CD14-positive monocyte (primary cell): ENCODE data around the gene KLRF1. TPM values are rescaled to one million over a fixed set of nuclear protein-coding genes. Genes with fewer than 3 reads are reported as not detected.

Experiments
- DNase-seq, 3 donors: peaks; one replicate each; pipeline ENCODE4 v3.0.0-alpha.2; 2011 to 2022
- H2AFZ ChIP-seq: 2 replicates; pipeline ENCODE4 v1.6.0; 2012; ENCODE audit warnings: mild to moderate bottlenecking, low read depth, low read length, inconsistent platforms; ENCODE audit not compliant: insufficient read depth, poor library complexity, severe bottlenecking
- H3K27ac ChIP-seq, 2 donors: 1 replicate in 1 of 2; 2 replicates in 1 of 2; pipeline ENCODE4 v1.5.1; 2012 to 2013; ENCODE audit warnings: low read length in 2 of 2, control low read depth in 1 of 2, inconsistent platforms in 1 of 2, low read depth in 1 of 2, mild to moderate bottlenecking in 1 of 2
- H3K27me3 ChIP-seq, 2 donors: one replicate each; pipeline versions ENCODE4 v1.6.0 to v1.6.1; 2011 to 2013; ENCODE audit warnings: low read length in 2 of 2; ENCODE audit not compliant: control insufficient read depth in 2 of 2, insufficient read depth in 2 of 2
- H3K36me3 ChIP-seq, 2 donors: replicated peaks in 1 of 2; 1 replicate in 1 of 2; 2 replicates in 1 of 2; pipeline versions ENCODE4 v1.5.1 to v1.6.1; 2012 to 2013; ENCODE audit warnings: low read length in 2 of 2, control low read depth in 1 of 2, inconsistent platforms in 1 of 2, mild to moderate bottlenecking in 1 of 2; ENCODE audit not compliant: insufficient read depth in 2 of 2, control insufficient read depth in 1 of 2
- H3K4me1 ChIP-seq, 2 donors: 1 replicate in 1 of 2; 2 replicates in 1 of 2; pipeline versions ENCODE4 v1.5.1 to v1.6.1; 2012 to 2013; ENCODE audit warnings: low read length in 2 of 2, control low read depth in 1 of 2, inconsistent platforms in 1 of 2, mild to moderate bottlenecking in 1 of 2, moderate library complexity in 1 of 2; ENCODE audit not compliant: insufficient read depth in 2 of 2, control insufficient read depth in 1 of 2
- H3K4me2 ChIP-seq: replicated peaks from 2 replicates; pipeline ENCODE3; 2012; ENCODE audit warnings: low read length, moderate library complexity, mild to moderate bottlenecking; ENCODE audit not compliant: poor library complexity, severe bottlenecking; ENCODE audit errors: extremely low read depth
- H3K4me3 ChIP-seq, 3 experiments: fragments of 200-600 bp in 1 of 3; sonication (generic) in 1 of 3; replicated peaks in 1 of 3; 1 replicate in 2 of 3; 2 replicates in 1 of 3; pipeline ENCODE4 v1.5.1; 2011 to 2013; ENCODE audit warnings: low read length in 3 of 3, mild to moderate bottlenecking in 3 of 3, control low read depth in 2 of 3, low read depth in 2 of 3, inconsistent platforms in 1 of 3, moderate library complexity in 1 of 3
- H3K79me2 ChIP-seq: 2 replicates; pipeline ENCODE4 v1.6.0; 2012; ENCODE audit warnings: mild to moderate bottlenecking, control low read depth, inconsistent platforms, low read length, moderate library complexity; ENCODE audit not compliant: insufficient read depth
- H3K9ac ChIP-seq: 2 replicates; pipeline ENCODE4 v1.6.0; 2017; ENCODE audit warnings: low read length, mild to moderate bottlenecking; ENCODE audit not compliant: insufficient read depth, poor library complexity, severe bottlenecking
- H3K9me3 ChIP-seq, 2 donors: replicated peaks in 1 of 2; 1 replicate in 1 of 2; 2 replicates in 1 of 2; pipeline versions ENCODE4 v1.5.1 to v1.6.1; 2012 to 2013; ENCODE audit warnings: low read length in 2 of 2, control low read depth in 1 of 2; ENCODE audit not compliant: control insufficient read depth in 1 of 2, insufficient read depth in 1 of 2
- H4K20me1 ChIP-seq: 2 replicates; pipeline ENCODE4 v1.6.0; 2012; ENCODE audit warnings: mild to moderate bottlenecking, low read length, control low read depth, moderate library complexity; ENCODE audit not compliant: insufficient read depth
- H3K27ac Mint-ChIP-seq, 7 donors: one replicate each; pipeline ENCODE4 v1.8.0; 2020; ENCODE audit warnings: mild to moderate bottlenecking in 7 of 7, mixed read lengths in 7 of 7, moderate library complexity in 6 of 7, inconsistent platforms in 2 of 7
- H3K27me3 Mint-ChIP-seq, 3 donors: one replicate each; pipeline ENCODE4 v1.8.0; 2021 to 2022; ENCODE audit warnings: low read depth in 3 of 3, mild to moderate bottlenecking in 3 of 3, mixed read lengths in 3 of 3, moderate library complexity in 3 of 3, inconsistent platforms in 1 of 3
- H3K36me3 Mint-ChIP-seq, 2 donors: one replicate each; pipeline ENCODE4 v1.8.0; 2020; ENCODE audit warnings: mixed read lengths in 2 of 2, inconsistent platforms in 1 of 2, mild to moderate bottlenecking in 1 of 2
- H3K4me1 Mint-ChIP-seq: one replicate; pipeline ENCODE4 v1.8.0; 2020; ENCODE audit warnings: mild to moderate bottlenecking, mixed read lengths
- H3K4me3 Mint-ChIP-seq, 2 donors: one replicate each; pipeline ENCODE4 v1.8.0; 2020; ENCODE audit warnings: mild to moderate bottlenecking in 2 of 2, mixed read lengths in 2 of 2, moderate library complexity in 1 of 2
- H3K9me3 Mint-ChIP-seq, 7 donors: one replicate each; pipeline ENCODE4 v1.8.0; 2020 to 2022; ENCODE audit warnings: mixed read lengths in 7 of 7, mild to moderate bottlenecking in 6 of 7, moderate library complexity in 6 of 7, inconsistent platforms in 2 of 7
- CTCF ChIP-seq: fragments of 200-600 bp; IDR thresholded peaks from one replicate; pipeline ENCODE4 v1.8.0; 2022; ENCODE audit warnings: antibody characterized with exemption, mild to moderate bottlenecking
- WGBS: methylation state at CpG from one replicate; pipeline ENCODE4 v1.1.5; 2013; ENCODE audit warnings: missing lambda C conversion rate; ENCODE audit not compliant: insufficient coverage; 5-methylcytosine and 5-hydroxymethylcytosine counted together
- intact Hi-C, 2 donors: fragments of 100-400 bp; cut with micrococcal nuclease; formaldehyde crosslinking; loops; one replicate each; pipeline versions ENCODE4 v1.15.0 to v1.15.1; 2023
- polyA plus RNA-seq, 3 donors: library from polyadenylated mRNA; depleted of rRNA in 1 of 3; unstranded in 2 of 3; stranded (reverse) in 1 of 3; fragments of 300-500 nt in 2 of 3; fragments of >200 nt in 1 of 3; fragmentation: Illumina TruSeq in 2 of 3; gene quantifications; 1 replicate in 2 of 3; 2 replicates in 1 of 3; pipeline ENCODE4 v1.2.3, GENCODE V29; 2012 to 2021

Gene KLRF1
- polyA plus RNA-seq, 3 donors: 0.45 to 2.2 (median 1.0) TPM

- Mint-ChIP-seq H3K4me1 (no peaks in the 10 kb centered on the region), H3K27ac (no peak overlapping the region), H3K27me3 (peaks cover 0 to 3% (median 2%) of the 10 kb centered on the region in 3 donors), H3K36me3 (no peaks in the 10 kb centered on the region), H3K4me3 (no peak overlapping the region), H3K9me3 (peaks cover 0 to 7% (median 2%) of the 10 kb centered on the region in 7 donors)
- H3K27me3 ChIP-seq: no peaks in the 10 kb centered on the region
- no peak overlapping the region for H3K4me2 ChIP-seq
- 93% methylated on average over 8 of the region's 9 CpGs for WGBS
- H3K9me3 ChIP-seq: no peaks in the 10 kb centered on the region
- H3K27ac ChIP-seq: no peak overlapping the region
- intact Hi-C loops: no loop called here
- no peak overlapping the region for H2AFZ ChIP-seq
- no peaks in the 10 kb centered on the region for H3K36me3 ChIP-seq
- TF ChIP-seq CTCF: no peak
- H3K79me2 ChIP-seq: no peaks in the 10 kb centered on the region
- DNase-seq: no peak
- no peaks in the 10 kb centered on the region for H4K20me1 ChIP-seq
- no peaks in the 10 kb centered on the region for H3K4me1 ChIP-seq
- no peak overlapping the region for H3K4me3 ChIP-seq
- no peak overlapping the region for H3K9ac ChIP-seq
These were observed 6.9 kb upstream of the KLRF1 start for GRCh38 chr12:9820281-9820930.

GRCh38 chr12:9829483-9829882 lies 2.2 kb downstream of the KLRF1 start:
- no peak overlapping the region for H3K4me3 ChIP-seq
- no peak for TF ChIP-seq CTCF
- H3K4me3 Mint-ChIP-seq: no peak overlapping the region
- H3K27ac Mint-ChIP-seq: no peak overlapping the region
- no peaks in the 10 kb centered on the region for H3K79me2 ChIP-seq
- no peaks in the 10 kb centered on the region for H4K20me1 ChIP-seq
- H3K27me3 Mint-ChIP-seq: peaks cover 0 to 1% (median 0%) of the 10 kb centered on the region in 3 donors
- DNase-seq: no peak
- no peak overlapping the region for H3K4me2 ChIP-seq
- no peaks in the 10 kb centered on the region for H3K27me3 ChIP-seq
- H3K4me1 Mint-ChIP-seq: no peaks in the 10 kb centered on the region
- no peak overlapping the region for H3K9ac ChIP-seq
- H3K36me3 ChIP-seq: no peaks in the 10 kb centered on the region
- WGBS: no CpG with 5 or more reads among the region's 3 CpGs
- no peaks in the 10 kb centered on the region for H3K9me3 ChIP-seq
- intact Hi-C loops: no loop called here
- H3K36me3 Mint-ChIP-seq: no peaks in the 10 kb centered on the region
- H3K27ac ChIP-seq: no peak overlapping the region
- H3K4me1 ChIP-seq: no peaks in the 10 kb centered on the region
- H2AFZ ChIP-seq: no peak overlapping the region
- H3K9me3 Mint-ChIP-seq: peaks cover 0 to 3% (median 0%) of the 10 kb centered on the region in 7 donors
